Skin epidermis (tissue), 12 donors: Measurements from ENCODE around the gene SYNGR4.

Experiments
- H3K27ac ChIP-seq, 21 experiments: fragments of 200-600 bp; sonication (generic) in 11 of 21; one replicate each; pipeline ENCODE4 v1.5.0; 2020; ENCODE audit warnings: mild to moderate bottlenecking in 3 of 21, inconsistent platforms in 2 of 21, moderate library complexity in 2 of 21
- H3K4me3 ChIP-seq, 7 experiments: fragments of 200-600 bp; sonication (generic) in 2 of 7; one replicate each; pipeline ENCODE4 v1.5.0; 2020; ENCODE audit warnings: inconsistent platforms in 2 of 7, mild to moderate bottlenecking in 2 of 7, moderate library complexity in 1 of 7

Gene SYNGR4

GRCh38 chr19:48392860-48393558, 28.8 kb downstream of the SYNGR4 start:
- no peak overlapping the region for H3K4me3 ChIP-seq
- H3K27ac ChIP-seq: no peak overlapping the region

DNA sequence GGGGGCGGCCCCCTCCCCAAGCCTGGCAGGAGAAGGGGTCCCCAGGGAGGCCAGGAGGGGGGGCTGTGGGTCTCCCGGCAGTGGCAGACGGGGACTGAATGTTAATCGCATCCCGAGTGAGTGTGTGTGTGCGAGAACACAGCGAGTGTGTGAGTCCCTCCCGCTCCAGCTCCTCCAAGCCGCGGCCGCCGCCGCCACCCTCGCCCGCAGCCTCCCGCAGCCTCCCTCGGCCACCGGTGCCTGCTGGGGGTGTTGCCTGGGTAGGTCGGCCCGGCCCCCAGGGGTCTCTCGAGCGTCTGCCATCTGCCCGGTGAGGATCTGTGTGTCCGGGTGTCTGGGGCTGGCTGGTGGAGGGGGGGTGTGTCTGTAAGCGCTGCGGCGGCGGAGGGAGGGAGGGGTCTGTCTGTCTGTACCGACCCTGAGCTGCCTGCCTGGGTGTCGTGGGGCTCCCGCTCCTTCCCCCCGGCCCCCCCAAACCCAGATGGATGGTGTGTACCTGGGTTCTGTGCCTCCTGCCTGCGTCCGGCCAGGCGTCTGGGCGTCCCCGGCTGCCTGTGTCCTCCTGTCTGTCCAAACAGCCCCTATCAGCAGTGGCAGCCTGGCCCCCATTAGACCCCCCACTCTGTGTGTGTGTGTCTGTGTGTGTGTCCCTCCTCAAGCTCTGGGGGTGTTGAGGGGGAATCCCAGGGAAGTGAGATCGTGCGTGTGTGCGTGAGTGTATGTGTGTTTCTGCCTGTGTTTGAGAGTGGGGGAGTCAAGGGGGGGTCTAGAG, 29.6 kb downstream of the SYNGR4 start, which contains the start of gene GRIN2D:
TSS of gene GRIN2D (plus strand) at position 110 of the 772 bp plus-strand sequence. CDS start 4,725 bp downstream, outside the sequence.
- Histone ChIP-seq H3K27ac (no peak within 1 kb of the TSS), H3K4me3 (peak within 1 kb of the TSS in 2 of 7 experiments; percentile 7 to 17)

DNA sequence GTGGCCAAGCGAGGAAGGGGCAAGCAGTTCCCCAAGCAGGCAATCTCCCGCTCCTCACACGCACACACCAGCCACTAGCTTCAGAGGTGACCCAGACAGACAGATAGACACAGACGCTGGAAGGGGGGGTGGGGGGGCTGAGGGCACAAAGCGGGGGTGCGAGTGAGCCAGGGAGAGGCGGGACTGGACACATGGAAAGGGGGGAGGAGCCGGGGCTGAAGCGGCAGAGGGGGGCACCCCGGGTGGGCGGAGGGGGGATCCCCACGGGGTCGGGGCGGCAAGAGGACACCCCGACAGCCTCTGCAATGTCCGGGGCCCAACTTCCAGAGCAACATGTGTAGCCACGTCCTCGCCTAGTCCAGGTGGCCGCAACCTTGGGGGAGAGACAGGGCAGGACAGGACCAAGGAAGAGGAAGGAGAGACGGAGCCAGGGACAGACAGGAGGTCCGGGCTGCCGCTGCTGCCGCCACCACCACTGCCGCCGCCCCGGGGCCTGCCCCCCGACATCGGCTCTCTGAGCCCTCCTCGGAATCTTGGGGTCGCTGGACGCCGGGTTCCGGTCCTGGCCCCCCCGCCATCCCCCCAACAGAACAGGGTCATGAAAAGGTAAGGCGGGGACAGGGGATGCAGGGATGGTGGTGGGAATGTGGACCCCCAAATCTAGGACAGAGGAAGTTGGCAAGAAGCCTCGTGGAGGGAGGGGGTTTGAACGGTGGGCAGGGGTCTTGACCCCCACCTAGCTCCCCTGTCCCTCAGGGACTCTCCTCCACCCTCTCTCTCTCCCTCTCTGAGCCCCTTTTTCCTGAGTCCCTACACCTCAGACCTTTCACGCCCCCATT, 30.4 kb downstream of the SYNGR4 start:
- Histone ChIP-seq H3K27ac (no peak overlapping the region), H3K4me3 (no peak overlapping the region)

DNA sequence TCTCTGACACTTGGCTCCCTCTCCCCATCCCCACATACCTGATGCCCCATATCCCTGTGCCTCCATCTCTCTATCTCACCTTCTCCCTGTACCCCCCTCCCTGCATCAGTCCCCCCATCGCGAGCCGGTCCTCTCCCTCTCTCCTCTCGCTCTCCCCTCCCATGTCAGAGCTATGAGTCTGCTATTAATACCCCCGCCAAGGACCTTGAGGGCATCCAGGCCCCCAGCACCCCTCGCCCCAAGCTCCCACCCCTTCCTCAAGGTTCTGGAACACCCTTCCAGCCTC, 30.9 kb downstream of the SYNGR4 start:
- H3K4me3 ChIP-seq: no peak overlapping the region
- H3K27ac ChIP-seq: no peak overlapping the region

GRCh38 chr19:48395499-48395898, 31.3 kb downstream of the SYNGR4 start:
- H3K4me3 ChIP-seq: no peak overlapping the region

DNA sequence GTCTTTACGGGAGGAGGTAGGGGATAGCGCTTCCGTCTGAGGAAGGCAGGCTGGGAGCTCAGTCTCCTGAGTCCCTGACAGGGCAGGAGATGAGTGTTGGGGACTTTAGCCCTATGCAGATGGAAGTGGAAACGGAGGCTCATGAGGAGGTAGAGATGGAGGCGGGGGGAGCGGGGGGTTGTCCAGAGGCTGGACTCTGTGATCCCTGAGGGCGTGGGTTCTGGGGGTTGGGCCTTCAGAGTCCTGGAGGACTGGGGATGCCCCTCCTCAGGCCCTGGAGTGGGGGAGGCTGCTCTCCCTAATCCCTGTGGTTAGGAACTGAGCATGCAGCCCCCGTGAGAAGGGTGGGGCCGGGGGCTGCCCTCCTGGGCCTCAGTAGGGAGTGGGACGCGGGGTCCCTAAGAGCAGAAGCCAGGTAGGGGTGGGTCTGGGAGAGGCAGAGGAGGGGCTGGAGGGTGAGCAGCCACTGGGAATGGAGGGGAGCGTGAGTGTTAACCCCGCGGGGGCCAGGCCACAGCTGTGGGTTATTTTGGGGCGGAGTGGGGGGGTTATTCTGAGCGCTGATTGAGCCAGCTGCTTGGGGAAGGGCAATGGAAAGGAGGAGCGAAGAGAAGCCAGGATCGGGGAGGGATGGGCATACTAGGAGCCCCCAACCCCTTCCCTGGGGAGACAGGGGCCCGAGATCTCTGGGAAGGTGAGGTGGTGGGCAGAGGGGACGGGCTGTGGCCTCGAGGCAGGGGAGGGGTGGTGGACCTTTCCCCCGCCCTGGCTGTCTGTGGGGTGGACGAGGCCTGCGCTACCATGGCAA, 32.1 kb downstream of the SYNGR4 start:
- no peak overlapping the region for H3K27ac ChIP-seq
- no peak overlapping the region for H3K4me3 ChIP-seq

More at GRCh38 chr19:48395499-48395898, 31.3 kb downstream of the SYNGR4 start:
- no peak overlapping the region for H3K27ac ChIP-seq

DNA sequence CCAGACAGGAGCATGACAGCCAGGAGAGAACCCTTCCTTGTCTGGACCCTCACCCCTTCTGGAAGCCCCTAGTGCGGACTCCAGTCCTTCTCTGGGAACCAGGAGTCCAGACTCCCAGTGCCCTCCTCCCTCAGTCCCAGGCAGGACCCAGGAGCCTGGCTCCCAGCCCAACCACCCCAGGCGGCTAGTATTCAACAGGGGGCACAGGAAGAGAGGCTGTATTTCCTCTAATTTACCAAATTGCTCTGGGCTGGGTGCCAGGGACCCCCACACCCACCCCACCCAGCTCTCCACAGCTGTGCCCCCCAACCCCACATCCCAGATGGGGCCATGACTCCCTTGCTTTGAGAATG, 32.6 kb downstream of the SYNGR4 start:
- Histone ChIP-seq H3K27ac (peak overlapping the region in 1 of 21 experiments; percentile 75), H3K4me3 (no peak overlapping the region)

GRCh38 chr19:48397263-48398101, 33.3 kb downstream of the SYNGR4 start:
- H3K4me3 ChIP-seq: peak overlapping the region; percentile 32 to 46 (median 39)
- peak overlapping the region in 16 of 21 experiments; percentile 9 to 84 (median 65) for H3K27ac ChIP-seq

DNA sequence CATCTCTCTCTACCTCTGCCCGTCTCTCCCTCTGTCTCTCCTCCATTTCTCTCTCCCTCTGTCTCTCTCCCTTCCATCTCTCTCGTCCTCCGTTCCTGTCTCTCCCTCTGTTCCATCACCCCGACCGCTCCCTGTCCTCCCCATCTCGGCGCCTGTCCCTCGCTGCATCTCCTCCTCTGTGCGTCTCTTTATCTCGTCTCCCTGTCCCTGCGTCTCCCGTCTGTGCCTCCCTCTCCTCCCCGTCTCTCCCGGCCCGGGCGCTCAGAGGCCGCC, 33.9 kb downstream of the SYNGR4 start:
- Histone ChIP-seq H3K27ac (peak overlapping the region in 17 of 21 experiments; percentile 49 to 84 (median 65)), H3K4me3 (peak overlapping the region; percentile 32 to 46 (median 39))

DNA sequence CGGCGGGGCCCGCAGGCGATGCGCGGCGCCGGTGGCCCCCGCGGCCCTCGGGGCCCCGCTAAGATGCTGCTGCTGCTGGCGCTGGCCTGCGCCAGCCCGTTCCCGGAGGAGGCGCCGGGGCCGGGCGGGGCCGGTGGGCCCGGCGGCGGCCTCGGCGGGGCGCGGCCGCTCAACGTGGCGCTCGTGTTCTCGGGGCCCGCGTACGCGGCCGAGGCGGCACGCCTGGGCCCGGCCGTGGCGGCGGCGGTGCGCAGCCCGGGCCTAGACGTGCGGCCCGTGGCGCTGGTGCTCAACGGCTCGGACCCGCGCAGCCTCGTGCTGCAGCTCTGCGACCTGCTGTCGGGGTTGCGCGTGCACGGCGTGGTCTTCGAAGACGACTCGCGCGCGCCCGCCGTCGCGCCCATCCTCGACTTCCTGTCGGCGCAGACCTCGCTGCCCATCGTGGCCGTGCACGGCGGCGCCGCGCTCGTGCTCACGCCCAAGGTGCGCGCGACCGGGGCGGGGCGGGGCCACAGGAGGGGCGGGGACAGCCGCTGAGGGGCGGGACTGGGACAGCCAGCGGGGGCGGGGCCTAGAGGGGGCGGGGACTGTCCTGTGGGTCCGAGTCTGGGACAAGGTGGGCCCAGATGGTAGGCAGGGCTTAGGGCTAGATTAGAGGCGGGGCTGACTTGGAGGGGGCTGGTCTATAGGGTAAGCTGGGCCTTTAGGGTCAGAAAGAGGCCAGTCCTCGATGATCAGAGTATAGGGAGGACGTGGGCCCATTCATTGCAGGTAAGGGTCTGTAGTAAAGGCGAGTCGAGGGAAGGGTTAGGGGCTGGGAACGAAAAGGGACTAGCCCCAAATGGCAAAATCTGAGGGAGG, 34.4 kb downstream of the SYNGR4 start:
- peak overlapping the region in 17 of 21 experiments; percentile 53 to 84 (median 65) for H3K27ac ChIP-seq

DNA sequence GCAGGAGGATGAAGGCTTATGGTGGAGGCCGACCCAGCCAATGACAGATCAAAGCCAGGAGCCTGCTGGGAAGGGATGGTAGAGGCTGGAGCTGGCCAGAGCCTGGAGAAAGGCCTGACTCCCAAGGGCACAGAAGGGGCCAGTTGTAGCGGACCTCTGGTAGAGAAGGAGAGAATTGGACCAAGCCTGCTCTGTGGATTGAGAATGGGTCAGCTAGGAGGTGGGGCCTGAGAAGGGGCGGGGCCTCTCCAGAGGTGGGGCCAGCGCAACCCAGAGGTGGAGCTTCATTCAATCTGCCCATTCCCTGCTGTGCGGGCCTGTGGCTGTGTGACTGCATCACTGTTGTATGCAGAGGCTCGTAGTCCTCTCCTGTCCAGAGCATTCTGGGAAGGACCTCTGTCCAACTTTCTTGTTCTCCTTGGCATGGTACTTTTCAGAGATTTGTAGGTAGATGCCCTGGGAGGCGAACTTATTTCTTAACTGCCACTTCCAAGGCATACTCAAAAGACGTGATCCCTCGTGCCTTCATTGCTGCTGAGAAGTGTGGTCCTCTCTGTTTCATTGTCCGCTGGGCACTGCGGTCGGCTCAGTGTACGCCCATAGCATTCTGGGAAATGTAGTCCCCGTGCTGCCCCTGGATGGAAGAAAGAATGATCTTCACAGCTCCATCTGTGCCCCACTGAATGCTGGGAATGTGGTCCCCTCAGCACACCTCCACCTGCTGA, 36.0 kb downstream of the SYNGR4 start:
- Histone ChIP-seq H3K4me3 (no peak overlapping the region), H3K27ac (peak overlapping the region in 1 of 21 experiments; percentile 84)

More for the DNA sequence above, 34.4 kb downstream of the SYNGR4 start:
- H3K4me3 ChIP-seq: peak overlapping the region; percentile 32 to 46 (median 39)

GRCh38 chr19:48401287-48401686, 37.1 kb downstream of the SYNGR4 start:
- Histone ChIP-seq H3K27ac (no peak overlapping the region), H3K4me3 (no peak overlapping the region)

GRCh38 chr19:48403606-48404005, 39.4 kb downstream of the SYNGR4 start:
- Histone ChIP-seq H3K4me3 (no peak overlapping the region), H3K27ac (no peak overlapping the region)

- no peak overlapping the region for H3K27ac ChIP-seq
- H3K4me3 ChIP-seq: no peak overlapping the region
Measured at GRCh38 chr19:48405010-48405659, 41.0 kb downstream of the SYNGR4 start.

- no peak overlapping the region for H3K27ac ChIP-seq
- H3K4me3 ChIP-seq: no peak overlapping the region
Measured at GRCh38 chr19:48405850-48406249, 41.7 kb downstream of the SYNGR4 start.

DNA sequence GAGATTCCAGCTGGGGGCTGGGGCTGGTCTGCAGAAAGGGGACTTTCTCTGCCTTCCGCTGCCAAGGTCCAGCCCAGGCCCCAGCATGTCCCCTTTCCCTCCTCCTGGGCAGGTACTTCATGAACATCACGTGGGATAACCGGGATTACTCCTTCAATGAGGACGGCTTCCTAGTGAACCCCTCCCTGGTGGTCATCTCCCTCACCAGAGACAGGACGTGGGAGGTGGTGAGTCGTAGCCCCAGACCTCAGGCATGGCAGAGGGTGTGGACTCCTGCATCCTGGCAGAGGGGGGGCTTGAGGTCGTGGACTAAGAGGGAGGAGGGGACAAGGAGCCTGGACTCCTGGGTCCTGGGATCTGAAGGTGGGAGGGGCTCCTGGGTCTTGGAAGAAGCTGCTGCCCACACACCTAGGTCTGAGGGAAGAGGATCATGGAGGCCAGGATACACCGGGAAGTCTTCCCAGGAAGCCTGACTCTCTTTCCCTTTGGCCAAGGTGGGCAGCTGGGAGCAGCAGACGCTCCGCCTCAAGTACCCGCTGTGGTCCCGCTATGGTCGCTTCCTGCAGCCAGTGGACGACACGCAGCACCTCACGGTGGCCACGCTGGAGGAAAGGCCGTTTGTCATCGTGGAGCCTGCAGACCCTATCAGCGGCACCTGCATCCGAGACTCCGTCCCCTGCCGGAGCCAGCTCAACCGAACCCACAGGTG, 49.9 kb downstream of the SYNGR4 start:
- peak overlapping the region in 2 of 7 experiments; percentile 8 to 20 for H3K4me3 ChIP-seq
- H3K27ac ChIP-seq: peak overlapping the region in 1 of 21 experiments; percentile 23
